Activated naive CD4-positive, alpha-beta T cell (primary cell): ENCODE measurements around the gene NFATC2.
"Not testable (repeated sequence)": the region's sequence is repeated elsewhere in the genome, so short reads cannot be mapped to it uniquely, and the experiment has no call there.

Experiments used
- DNase-seq, 4 experiments: peaks; one replicate each; lab custom pipeline; 2025; lab: John Stamatoyannopoulos, UW

The NFATC2 gene

GRCh38 chr20:51568533-51568932 lies 26.0 kb upstream of the NFATC2 start:
- DNase-seq = not testable (repeated sequence)

DNA sequence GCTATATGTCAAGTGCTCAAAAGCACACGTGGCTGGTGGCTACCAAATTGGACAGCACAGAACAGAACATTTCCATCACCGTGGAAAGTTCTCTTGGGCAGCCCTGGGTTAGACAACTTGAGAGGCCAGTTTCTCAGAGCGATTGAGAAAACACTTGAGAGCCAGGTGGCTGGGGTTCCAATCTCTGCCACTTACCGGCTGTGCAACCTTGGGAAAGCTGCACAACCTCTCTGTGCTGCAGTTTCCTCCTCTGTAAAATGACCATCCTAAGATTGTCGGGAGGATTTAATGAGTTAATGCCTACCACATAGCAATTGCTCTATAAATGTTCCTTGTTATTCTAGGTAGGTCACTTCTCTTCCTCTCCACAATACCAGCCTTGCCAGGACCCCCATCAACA lies 25.1 kb upstream of the NFATC2 start:
- DNase-seq = no peak

- no peak for DNase-seq
Measured at GRCh38 chr20:51566594-51566993, 24.1 kb upstream of the NFATC2 start.

GRCh38 chr20:51565298-51566144 lies 23.0 kb upstream of the NFATC2 start:
- no peak for DNase-seq

DNA sequence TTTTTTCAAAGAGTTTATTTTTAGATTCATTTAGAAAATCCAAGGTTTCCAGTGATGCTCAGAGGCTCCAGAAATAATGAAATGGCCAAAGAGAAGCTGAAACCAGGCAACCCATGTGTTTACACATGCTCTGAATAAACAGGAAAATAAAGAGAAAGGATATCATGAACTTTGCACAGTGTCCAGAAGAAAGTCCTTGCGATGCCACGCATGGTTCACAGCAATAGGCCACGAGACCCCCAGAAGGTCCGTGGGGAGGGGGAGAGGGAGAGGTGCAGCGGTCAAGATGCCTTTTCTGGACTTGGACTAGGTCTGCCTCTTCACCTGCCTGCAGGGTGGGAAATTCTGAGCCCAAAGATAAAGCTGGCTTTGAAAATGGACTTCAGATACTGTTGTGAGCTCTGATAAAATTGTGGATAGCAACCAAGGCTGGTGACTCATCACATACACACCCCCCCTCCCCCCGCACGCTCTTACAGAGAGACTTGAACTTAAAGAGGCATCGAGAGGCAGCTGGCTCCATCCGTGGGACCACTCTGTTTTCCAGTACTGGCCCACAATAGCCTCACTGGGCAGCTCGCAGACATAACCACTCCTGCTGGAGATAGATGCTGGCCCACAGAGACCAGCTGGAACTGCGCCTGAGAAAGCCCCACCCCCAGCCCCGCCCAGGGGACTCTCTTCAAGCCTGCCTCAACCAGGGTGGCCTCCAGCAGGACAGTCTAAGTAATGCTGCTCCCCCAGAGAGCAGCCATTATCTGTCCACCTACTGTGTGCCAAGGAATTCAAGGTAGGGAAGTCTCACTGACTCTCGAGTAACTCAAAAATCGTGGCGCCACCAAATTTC lies 21.2 kb upstream of the NFATC2 start:
- DNase-seq = peak in 1 of 4 experiments; percentile 6

GRCh38 chr20:51563174-51563485 lies 20.6 kb upstream of the NFATC2 start:
- DNase-seq = no peak

- DNase-seq = peak in 1 of 4 experiments; percentile 10
Measured at GRCh38 chr20:51562332-51563173, 20.0 kb upstream of the NFATC2 start.

DNA sequence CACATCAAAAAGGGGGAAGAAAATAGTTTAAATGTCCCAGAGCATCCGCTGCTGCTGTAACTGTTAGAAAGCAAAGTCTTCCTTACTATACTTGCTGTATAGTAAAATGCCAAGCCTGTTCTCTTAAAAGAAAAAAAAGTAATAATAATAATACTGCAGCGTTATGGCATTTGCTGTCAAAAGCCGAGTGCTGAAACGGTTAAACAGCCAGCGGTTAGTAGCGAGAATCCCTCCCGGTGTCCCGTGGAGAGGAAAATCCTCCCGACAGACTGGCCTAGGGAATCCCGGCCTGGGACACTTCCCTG lies 19.5 kb upstream of the NFATC2 start:
- no peak for DNase-seq

- no peak for DNase-seq
Measured at GRCh38 chr20:51560550-51561307, 18.2 kb upstream of the NFATC2 start.

DNA sequence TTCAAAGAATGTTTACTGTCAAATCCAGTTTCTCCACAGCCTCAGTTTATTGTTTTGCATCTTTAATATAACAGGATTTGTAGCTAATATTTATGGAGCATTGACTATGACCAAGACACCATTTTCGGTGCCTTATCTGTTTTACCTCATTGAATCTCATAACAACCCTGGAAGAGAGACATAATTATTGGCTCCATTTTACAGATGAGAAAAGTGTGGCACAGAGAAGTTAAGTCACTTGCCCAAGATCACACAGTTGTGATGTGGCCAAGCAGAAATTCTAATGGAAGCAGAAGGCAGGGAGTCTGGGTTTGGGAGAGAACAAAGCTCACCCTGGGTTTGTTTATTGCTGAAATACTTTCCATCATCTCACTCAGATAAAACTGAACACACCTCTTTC lies 17.5 kb upstream of the NFATC2 start:
- DNase-seq = no peak

DNA sequence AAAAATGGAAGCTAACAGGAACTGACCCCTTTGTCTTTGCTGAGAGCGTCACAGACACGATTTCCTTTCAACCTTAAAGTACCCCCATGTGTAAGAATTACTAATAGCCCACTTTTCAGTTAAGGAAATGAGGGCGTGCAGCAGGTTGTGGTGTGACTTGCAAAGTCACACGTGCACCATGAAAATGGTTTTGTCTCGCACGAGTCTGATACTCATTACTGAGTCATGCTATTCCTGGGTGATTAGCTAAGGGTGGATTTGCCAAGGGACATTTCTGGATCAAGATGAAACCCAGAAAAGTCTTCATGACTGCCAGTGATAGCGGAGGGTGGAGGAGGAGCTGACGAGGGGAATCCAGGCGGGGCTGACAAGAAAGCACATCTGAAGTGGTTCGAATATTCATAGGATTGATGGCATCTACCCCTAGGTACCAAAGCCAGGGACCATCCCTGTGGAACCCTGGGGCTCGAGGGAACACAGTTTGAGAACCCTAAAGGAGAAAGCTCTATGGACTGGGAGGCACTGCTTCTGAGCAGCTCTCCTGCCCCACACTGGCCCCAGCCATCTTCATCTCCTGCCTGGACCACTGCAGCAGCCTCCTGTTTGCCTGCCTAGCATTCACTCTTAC lies 12.1 kb upstream of the NFATC2 start:
- DNase-seq = no peak

GRCh38 chr20:51553897-51554486 lies 11.5 kb upstream of the NFATC2 start:
- DNase-seq = no peak

DNA sequence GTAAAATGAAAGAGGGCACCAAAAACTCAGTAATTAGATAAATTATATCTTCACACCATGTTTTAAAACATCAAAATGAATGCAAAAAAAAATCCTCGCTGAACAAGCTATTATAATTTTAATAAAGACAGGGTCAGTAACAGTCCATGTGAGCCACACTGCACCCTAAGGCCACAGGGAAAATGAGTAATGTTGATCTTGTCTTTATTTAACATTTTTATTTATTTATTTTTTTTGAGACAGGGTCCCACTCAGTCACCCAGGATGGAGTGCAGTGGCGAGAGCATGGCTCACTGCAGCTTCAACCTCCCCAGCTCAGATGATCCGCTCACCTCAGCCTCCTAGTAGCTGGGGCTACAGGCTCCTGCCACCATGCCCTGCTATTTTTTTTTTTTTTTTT lies 8.7 kb upstream of the NFATC2 start:
- DNase-seq = no peak

DNA sequence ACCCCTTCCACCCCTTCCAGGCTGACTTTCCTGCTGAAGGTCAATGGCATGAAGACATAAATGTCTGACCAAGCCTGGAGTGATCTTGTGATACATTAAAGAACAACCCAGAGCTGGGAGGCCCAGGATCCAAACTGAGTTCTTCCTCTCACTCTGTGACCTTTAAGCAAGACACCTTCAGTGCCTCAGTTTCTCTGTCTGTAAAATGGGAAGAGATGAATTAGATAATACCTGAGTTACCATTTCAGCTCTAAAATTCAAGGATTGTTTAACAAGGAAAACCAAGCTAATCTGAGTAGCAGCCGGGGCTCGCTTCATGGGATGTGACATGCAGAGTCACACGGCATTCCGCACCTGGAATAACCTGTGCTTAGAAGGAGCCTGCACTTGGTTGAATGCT lies 7.0 kb upstream of the NFATC2 start:
- DNase-seq = no peak

- no peak for DNase-seq
Measured at GRCh38 chr20:51547951-51548350, 5.4 kb upstream of the NFATC2 start.

GRCh38 chr20:51545515-51545914 lies 3.0 kb upstream of the NFATC2 start:
- DNase-seq = no peak

- no peak for DNase-seq
Measured at GRCh38 chr20:51543422-51543788, 886 bp upstream of the NFATC2 start.

GRCh38 chr20:51542033-51542570 lies 417 bp downstream of the NFATC2 start:
- DNase-seq = peak in 3 of 4 experiments; percentile 28 to 43 (median 43)

- peak; percentile 25 to 50 (median 32) for DNase-seq
Measured at GRCh38 chr20:51541189-51542032, 1.1 kb downstream of the NFATC2 start.

- DNase-seq = no peak
Measured at GRCh38 chr20:51540580-51540979, 1.9 kb downstream of the NFATC2 start.
